ENCODE results near the gene COL6A1. TPM values are rescaled to one million over a fixed set of nuclear protein-coding genes. Genes with fewer than 3 reads are reported as not detected.

Gene COL6A1
- total and polyA plus RNA-seq, 4 donors = 16.9 to 82.0 (median 35.7) TPM

DNA sequence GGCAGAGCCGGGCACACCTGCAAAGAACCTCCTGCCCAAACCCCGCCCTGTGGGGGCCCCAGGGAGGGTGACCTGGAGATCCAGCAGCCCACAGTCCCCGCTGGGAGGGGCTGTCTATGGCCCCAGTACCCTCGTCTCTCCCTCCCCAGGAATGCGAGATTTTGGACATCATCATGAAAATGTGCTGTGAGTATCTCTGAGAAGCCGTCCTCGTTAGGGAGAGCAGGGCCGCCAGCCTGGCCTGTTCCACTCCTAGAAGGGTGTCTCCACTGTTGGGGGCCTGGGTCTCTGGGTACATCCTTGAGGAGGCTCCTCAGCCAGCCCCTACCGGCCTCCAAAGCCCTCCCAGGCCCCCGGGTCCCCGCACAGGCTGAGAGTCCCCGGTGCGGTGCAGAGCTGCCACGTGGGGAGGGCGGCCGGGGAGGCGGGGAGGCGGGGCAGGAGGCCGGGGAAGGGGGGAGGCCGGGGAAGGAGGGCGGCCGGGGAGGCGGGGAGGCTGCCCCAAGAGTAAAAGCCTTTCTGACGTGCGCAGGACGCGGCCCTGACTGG lies 18.7 kb downstream of the COL6A1 start:
- Histone ChIP-seq H3K36me3 (ENCODE audit: control insufficient read depth in 4 of 4, insufficient read depth in 3 of 4, low read depth in 1 of 4, low read length in 3 of 4) (peaks cover 0 to 11% (median 4%) of the 10 kb centered on the region in 4 donors), H3K9me3 (ENCODE audit: control insufficient read depth in 4 of 4, low read length in 3 of 4) (no peaks in the 10 kb centered on the region), H3K27ac (ENCODE audit: low read depth in 1 of 2, low read length in 2 of 2) (no peak overlapping the region), H3K9ac (ENCODE audit: low read depth in 1 of 2, low read length in 2 of 2) (no peak overlapping the region), H3K27me3 (ENCODE audit: control insufficient read depth in 4 of 4, insufficient read depth in 4 of 4, low read length in 3 of 4) (no peaks in the 10 kb centered on the region), H3K4me3 (ENCODE audit: low read depth in 1 of 3, low read length in 3 of 3) (no peak overlapping the region), H3K4me1 (ENCODE audit: control insufficient read depth in 4 of 4, insufficient read depth in 4 of 4, low read length in 3 of 4) (peaks cover 0 to 4% (median 1%) of the 10 kb centered on the region in 4 donors)
- TF ChIP-seq GABPA (IDR thresholded peaks at IDR 0.05 in 1 of 2, conservative IDR thresholded peaks at IDR 0.05 in 1 of 2) = no peak
- TF ChIP-seq, protein P1, sequence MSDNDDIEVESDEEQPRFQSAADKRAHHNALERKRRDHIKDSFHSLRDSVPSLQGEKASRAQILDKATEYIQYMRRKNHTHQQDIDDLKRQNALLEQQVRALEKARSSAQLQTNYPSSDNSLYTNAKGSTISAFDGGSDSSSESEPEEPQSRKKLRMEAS (IDR thresholded peaks at IDR 0.05) = no peak
- no peak for TF ChIP-seq FOXA1 (IDR thresholded peaks at IDR 0.05)
- TF ChIP-seq ATF3 (IDR thresholded peaks at IDR 0.05) = no peak
- TF ChIP-seq RXRA (IDR thresholded peaks at IDR 0.05) = no peak
- TF ChIP-seq ZBTB33 (IDR thresholded peaks at IDR 0.05) = no peak
- WGBS = 86% methylated on average over 26 of the region's 27 CpGs
- DNase-seq (ENCODE audit: low spot score) = no peak

DNA sequence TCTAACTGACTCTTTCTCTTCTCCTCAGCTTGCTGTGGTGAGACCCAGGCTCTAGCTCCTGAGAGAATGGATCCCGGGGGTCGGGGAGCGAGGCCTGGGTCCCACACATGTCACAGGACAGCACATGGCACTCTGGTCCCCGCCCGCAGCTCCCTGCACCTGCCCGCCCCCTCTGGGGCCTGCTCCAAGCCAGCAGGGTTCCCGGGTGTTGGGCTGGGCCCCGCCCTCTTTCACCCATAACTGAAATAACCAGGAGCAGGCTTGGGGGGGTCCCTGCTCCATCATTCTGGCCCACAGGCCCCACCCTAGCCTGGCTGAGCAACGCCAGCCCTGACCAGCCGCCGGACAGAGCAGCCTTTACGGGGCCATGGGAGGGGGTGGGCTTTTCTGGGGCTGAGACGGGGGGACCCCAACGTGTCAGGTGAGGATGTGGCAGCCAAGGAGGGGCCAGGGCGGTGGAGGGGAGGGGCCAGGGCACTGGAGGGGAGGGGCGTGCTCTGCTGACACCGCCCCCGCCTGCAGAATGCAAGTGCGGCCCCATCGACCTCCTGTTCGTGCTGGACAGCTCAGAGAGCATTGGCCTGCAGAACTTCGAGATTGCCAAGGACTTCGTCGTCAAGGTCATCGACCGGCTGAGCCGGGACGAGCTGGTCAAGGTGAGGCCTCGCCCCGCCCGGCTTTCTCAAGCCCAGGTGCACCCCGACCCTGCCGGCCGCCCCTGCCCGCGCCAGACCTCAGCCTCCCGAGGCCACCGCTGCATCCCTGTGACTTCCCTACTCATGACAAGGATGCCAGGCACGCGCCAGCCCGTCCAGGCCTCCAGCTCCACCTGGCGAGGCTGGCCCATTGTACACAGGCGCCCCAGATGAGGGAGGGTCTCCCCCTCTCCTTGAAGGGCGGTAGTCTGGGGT lies 19.4 kb downstream of the COL6A1 start:
- Histone ChIP-seq H3K36me3 (ENCODE audit: control insufficient read depth in 4 of 4, insufficient read depth in 3 of 4, low read depth in 1 of 4, low read length in 3 of 4) (peaks cover 0 to 11% (median 4%) of the 10 kb centered on the region in 4 donors), H3K27me3 (ENCODE audit: control insufficient read depth in 4 of 4, insufficient read depth in 4 of 4, low read length in 3 of 4) (no peaks in the 10 kb centered on the region), H3K9ac (ENCODE audit: low read depth in 1 of 2, low read length in 2 of 2) (no peak overlapping the region), H3K27ac (ENCODE audit: low read depth in 1 of 2, low read length in 2 of 2) (no peak overlapping the region), H3K4me3 (ENCODE audit: low read depth in 1 of 3, low read length in 3 of 3) (no peak overlapping the region), H3K9me3 (ENCODE audit: control insufficient read depth in 4 of 4, low read length in 3 of 4) (no peaks in the 10 kb centered on the region), H3K4me1 (ENCODE audit: control insufficient read depth in 4 of 4, insufficient read depth in 4 of 4, low read length in 3 of 4) (peaks cover 0 to 4% (median 0%) of the 10 kb centered on the region in 4 donors)
- WGBS = 82% methylated on average over 44 of the region's 44 CpGs
- no peak for DNase-seq (ENCODE audit: low spot score)
- no peak for TF ChIP-seq FOXA1 (IDR thresholded peaks at IDR 0.05)
- TF ChIP-seq RXRA (IDR thresholded peaks at IDR 0.05) = peak; percentile 20 to 33
- peak; percentile 12 for TF ChIP-seq NR2F2 (IDR thresholded peaks at IDR 0.05)

DNA sequence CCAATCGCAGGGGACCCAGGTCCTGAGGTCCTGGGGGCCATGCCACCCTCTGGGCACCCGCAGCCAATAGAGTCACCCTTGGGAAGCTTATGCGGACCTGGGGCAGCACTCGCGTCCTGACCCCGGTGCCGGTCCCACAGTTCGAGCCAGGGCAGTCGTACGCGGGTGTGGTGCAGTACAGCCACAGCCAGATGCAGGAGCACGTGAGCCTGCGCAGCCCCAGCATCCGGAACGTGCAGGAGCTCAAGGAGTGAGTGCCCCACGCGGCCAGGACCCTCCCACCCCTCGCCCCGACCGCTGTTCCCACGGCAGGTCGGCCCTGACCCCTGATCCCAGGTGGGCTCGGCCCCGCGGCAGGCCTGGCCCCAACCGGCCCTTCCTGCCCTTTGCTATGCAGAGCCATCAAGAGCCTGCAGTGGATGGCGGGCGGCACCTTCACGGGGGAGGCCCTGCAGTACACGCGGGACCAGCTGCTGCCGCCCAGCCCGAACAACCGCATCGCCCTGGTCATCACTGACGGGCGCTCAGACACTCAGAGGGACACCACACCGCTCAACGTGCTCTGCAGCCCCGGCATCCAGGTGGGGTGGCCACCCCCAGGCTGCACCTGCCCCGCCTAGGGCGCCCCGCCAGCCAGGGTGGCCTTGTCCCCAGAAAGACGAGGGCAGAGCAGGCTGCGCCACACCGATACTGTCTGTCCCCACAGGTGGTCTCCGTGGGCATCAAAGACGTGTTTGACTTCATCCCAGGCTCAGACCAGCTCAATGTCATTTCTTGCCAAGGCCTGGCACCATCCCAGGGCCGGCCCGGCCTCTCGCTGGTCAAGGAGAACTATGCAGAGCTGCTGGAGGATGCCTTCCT lies 20.5 kb downstream of the COL6A1 start:
- Histone ChIP-seq H3K4me1 (ENCODE audit: control insufficient read depth in 4 of 4, insufficient read depth in 4 of 4, low read length in 3 of 4) (peaks cover 0 to 4% (median 0%) of the 10 kb centered on the region in 4 donors), H3K36me3 (ENCODE audit: control insufficient read depth in 4 of 4, insufficient read depth in 3 of 4, low read depth in 1 of 4, low read length in 3 of 4) (peaks cover 0 to 11% (median 4%) of the 10 kb centered on the region in 4 donors), H3K4me3 (ENCODE audit: low read depth in 1 of 3, low read length in 3 of 3) (no peak overlapping the region), H3K27ac (ENCODE audit: low read depth in 1 of 2, low read length in 2 of 2) (no peak overlapping the region), H3K9me3 (ENCODE audit: control insufficient read depth in 4 of 4, low read length in 3 of 4) (no peaks in the 10 kb centered on the region), H3K9ac (ENCODE audit: low read depth in 1 of 2, low read length in 2 of 2) (no peak overlapping the region), H3K27me3 (ENCODE audit: control insufficient read depth in 4 of 4, insufficient read depth in 4 of 4, low read length in 3 of 4) (no peaks in the 10 kb centered on the region)
- no peak for DNase-seq (ENCODE audit: low spot score)
- 91% methylated on average over 51 of the region's 51 CpGs for WGBS
- no peak for TF ChIP-seq NR2F2 (IDR thresholded peaks at IDR 0.05)
- TF ChIP-seq RAD21 (IDR thresholded peaks at IDR 0.05) = no peak
- no peak for TF ChIP-seq HNF4G (IDR thresholded peaks at IDR 0.05)
- no peak for TF ChIP-seq FOXA2 (IDR thresholded peaks at IDR 0.05)
- TF ChIP-seq RXRA (IDR thresholded peaks at IDR 0.05) = no peak
- no peak for TF ChIP-seq YY1 (IDR thresholded peaks at IDR 0.05)
- TF ChIP-seq GABPA (IDR thresholded peaks at IDR 0.05 in 1 of 2, conservative IDR thresholded peaks at IDR 0.05 in 1 of 2) = no peak
- TF ChIP-seq TAF1 (conservative IDR thresholded peaks at IDR 0.05) = no peak
- TF ChIP-seq, protein P2, sequence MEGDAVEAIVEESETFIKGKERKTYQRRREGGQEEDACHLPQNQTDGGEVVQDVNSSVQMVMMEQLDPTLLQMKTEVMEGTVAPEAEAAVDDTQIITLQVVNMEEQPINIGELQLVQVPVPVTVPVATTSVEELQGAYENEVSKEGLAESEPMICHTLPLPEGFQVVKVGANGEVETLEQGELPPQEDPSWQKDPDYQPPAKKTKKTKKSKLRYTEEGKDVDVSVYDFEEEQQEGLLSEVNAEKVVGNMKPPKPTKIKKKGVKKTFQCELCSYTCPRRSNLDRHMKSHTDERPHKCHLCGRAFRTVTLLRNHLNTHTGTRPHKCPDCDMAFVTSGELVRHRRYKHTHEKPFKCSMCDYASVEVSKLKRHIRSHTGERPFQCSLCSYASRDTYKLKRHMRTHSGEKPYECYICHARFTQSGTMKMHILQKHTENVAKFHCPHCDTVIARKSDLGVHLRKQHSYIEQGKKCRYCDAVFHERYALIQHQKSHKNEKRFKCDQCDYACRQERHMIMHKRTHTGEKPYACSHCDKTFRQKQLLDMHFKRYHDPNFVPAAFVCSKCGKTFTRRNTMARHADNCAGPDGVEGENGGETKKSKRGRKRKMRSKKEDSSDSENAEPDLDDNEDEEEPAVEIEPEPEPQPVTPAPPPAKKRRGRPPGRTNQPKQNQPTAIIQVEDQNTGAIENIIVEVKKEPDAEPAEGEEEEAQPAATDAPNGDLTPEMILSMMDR (IDR thresholded peaks at IDR 0.05; ENCODE audit: low read depth, low read length, missing input control) = no peak
- TF ChIP-seq SP1 (IDR thresholded peaks at IDR 0.05) = no peak
- no peak for TF ChIP-seq HNF4A (conservative IDR thresholded peaks at IDR 0.05)
- TF ChIP-seq EGR1 (IDR thresholded peaks at IDR 0.05; ENCODE audit: low read depth in 2 of 2) = no peak
- no peak for TF ChIP-seq ZBTB33 (IDR thresholded peaks at IDR 0.05)
- TF ChIP-seq ATF3 (IDR thresholded peaks at IDR 0.05) = no peak
- no peak for TF ChIP-seq JUND (IDR thresholded peaks at IDR 0.05)
